CD4-positive, alpha-beta T cell treated with Interleukin-15 for 4 hours (primary cell): ENCODE results near the gene ERBB4.
"Not testable (repeated sequence)": the region's sequence is repeated elsewhere in the genome, so short reads cannot be mapped to it uniquely, and the experiment has no call there.

Experiments
- DNase-seq: peaks from one replicate; pipeline ENCODE4 v3.0.0-alpha.2; 2020; ENCODE audit warnings: low spot score

The ERBB4 gene

DNA sequence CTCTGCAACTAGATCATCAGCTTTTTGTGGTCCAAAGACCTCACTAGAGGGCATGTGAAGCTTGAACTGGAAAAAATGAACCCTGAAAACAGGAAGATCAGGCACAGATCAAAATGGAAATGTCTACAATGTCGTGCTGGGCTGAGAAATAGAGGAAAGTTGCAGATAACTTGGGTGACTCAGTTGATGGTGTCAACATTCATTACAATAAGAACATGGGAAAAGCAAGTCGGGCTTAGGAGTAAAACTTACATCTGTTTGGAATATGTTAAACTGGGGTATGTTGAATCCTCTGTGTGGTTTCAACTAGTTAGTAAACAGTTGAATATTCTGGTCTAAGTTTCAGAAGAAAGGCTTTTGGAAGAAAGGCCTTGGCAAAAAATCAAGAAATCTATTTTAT lies 940.4 kb downstream of the ERBB4 start:
- DNase-seq: no peak

DNA sequence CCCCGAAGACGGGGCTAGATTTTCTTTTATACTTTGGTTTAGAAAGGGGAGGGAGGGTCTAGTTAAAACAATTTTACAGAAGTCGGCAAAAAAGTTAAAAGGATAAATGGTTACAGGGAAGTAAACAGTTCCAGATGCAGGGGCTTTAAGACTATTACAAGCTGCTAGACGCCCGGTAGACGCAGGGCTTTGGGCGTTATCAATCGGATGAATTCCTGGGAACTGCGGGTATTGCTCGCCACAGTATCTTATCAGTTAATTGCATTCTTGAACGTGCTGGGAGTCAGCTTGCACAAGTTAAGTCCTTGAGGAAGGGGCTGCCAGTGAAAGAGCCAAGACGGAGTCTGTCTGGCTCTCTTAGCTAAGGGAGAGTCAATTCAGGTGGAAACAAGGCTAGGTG lies 946.6 kb downstream of the ERBB4 start:
- DNase-seq: not testable (repeated sequence)

DNA sequence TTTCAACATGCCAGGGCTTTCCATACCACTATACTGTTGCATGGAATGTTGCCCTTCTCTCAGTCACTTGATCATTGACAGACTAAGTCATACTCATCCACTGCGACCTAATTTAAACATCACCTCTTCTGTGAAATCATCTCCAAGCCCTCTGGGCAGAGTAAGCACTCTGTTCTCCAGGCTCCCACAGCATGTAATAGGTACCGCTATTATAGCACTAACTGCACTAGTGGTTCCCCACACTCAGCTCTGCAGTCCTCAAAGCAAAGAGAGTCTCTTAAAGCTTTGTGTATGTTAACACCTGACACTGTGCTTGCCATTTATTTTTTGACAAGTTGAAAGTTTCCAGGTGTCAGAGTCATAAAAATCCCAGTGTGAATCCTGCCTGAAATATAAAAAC lies 947.2 kb downstream of the ERBB4 start:
- DNase-seq: no peak

DNA sequence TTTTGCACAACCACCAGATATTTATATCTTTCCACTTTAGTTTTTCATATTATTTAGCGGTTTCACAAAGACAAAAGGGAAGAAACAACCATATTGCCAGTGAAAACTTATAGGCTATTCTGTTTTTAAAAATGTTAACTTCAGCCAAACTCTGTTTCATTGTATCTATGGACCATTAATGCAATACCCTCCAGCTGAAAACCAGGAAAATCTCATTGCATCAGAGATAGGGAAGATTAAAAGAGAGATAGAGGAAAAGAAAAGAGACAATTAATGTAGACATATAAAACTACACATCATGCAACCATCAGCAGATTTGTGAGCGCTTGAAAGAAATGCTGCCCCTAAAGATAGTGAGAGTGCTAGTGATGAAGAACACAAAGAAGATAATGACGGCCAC lies 970.2 kb downstream of the ERBB4 start:
- DNase-seq: no peak

DNA sequence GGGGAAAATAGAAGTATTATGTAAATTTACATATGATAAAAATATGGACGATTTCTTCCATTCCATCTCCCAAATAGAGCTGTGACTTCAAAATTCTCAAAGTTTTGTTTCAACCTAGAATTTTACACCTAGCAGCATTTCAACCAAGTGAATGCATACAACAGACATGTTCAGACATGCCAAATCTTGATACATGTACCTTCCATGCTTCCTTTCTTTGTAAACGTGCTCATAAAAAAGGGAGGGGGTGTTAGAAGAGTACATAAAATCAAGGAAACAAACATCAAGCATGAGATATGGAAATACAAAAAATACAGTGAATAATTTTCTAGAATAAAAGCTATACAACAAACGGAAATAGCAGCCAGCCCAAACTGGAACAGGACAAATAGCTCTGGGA lies 974.2 kb downstream of the ERBB4 start:
- DNase-seq: no peak

DNA sequence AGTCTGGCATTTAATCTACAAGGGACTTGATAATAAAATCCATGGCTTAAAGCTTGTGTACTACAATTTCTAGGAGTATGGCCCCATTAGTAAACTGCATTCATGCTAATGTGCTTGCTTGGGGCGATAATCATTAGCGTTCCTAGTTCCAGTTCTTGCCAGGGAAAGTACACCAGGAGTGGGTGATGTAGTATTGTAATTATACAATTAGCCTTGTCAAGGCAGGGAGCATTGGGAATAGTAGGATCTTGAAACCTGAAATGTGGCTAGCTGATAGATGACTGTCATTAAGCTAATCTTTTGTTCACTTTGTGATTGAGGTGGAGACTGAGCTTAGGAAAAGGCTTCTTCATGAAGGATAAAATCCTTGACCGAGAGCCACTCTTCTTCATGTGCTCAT lies 993.0 kb downstream of the ERBB4 start:
- no peak for DNase-seq

DNA sequence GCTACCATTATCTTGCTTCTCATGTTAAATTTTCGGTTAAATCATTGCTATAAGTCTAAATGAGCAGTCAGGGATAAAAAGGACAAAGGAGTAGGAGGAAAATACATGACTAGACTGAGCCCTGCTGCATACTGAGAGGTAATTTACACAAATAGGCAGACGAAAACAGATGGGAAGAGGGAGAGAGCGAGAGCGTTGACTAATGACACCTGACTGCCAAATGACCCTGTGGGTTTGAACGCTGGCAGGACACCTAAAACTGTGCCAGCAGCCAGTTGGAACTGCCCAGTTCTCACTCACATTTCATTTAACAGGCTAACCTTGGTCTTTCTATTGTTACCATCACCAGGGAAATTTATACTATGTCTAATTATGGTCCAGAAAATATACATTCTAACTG lies 1004.0 kb downstream of the ERBB4 start:
- DNase-seq: no peak

DNA sequence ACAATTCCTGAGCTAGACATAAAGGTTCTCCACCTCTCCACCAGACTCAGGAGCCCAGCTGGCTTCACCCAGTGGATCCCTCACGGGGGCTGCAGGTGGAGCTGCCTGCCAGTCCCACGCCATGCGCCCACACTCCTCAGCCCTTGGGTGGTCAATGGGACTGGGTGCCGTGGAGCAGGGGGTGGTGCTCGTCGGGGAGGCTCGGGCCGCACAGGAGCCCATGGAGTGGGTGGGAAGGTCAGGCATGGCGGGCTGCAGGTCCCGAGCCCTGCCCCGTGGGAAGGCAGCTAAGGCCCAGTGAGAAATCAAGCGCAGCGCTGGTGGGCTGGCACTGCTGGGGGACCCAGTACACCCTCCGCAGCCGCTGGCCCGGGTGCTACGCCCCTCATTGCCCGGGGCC lies 1014.4 kb downstream of the ERBB4 start:
- not testable (repeated sequence) for DNase-seq

DNA sequence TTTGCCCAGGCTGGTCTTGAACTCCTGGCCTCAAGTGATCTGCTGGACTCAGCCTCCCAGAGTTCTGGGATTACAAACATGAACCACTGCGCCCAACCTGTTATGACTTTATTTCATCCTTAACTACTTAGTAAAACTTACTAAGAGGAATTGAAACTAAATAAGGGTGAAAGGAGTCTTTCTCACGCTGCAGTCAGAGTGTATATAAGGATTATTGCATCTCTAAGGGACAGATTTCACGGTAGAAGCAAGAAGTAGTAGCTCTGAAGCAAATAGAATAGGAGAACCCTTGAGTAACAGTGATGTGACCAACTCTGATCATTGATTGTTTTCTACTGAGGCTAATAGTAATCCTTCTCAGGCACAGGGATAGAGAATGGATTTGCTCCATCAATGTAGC lies 1022.1 kb downstream of the ERBB4 start:
- no peak for DNase-seq

DNA sequence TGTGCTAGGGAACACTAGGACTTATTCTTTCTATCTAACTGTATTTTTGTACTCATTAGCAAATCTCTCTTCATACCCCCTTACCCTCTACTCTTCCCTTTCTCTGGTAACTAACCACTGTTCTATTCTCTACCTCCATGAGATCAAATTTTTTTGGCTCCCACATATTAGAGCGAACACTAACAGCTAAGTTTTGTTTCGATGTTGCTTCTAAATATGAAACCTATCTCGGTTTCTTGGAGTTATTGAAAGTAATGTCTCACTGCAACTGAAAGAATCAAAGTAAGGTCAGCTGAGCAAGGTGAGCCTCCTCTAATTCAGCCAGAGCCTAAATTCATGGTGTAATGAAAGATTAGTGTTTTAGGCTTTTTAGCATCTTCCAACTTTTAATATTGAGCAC lies 1024.6 kb downstream of the ERBB4 start:
- no peak for DNase-seq

DNA sequence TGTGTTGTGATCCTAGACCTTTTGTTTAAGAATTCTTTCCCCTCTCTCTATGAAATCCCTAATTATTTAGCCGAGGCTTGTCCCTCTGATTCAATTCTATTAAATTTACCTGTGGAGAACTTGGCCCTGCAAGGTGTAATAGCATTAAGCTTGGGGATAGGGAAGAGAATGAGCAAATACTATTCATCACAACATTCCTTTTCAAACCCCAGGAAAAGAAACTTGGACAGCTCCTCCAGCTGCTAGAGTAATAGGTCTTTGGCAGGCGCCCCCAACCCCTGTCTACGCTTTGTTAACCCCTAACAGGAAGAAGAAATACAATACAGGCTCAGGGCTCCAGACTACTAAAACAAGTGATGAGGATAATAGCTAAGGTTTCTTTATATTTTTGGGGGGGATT lies 1025.2 kb downstream of the ERBB4 start:
- DNase-seq: no peak

DNA sequence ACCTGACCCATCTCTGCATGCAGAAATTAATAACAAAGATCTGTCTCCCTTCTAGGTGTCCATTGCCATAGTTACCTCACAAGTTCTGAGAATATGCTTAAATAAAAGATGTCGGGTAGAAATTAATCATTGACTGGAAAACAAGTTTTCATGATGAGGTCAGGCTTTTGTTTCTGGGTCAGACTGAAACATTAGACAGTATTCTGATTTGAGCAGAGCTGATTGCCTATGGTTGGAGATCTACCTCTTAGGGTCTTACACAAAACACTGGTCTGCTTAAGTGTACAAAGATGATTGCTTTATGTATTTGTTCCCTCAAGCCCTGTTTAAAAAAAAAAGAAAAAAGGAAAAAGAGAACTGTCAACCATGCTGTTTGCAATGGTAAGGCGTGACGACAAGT lies 1025.8 kb downstream of the ERBB4 start:
- DNase-seq: no peak

DNA sequence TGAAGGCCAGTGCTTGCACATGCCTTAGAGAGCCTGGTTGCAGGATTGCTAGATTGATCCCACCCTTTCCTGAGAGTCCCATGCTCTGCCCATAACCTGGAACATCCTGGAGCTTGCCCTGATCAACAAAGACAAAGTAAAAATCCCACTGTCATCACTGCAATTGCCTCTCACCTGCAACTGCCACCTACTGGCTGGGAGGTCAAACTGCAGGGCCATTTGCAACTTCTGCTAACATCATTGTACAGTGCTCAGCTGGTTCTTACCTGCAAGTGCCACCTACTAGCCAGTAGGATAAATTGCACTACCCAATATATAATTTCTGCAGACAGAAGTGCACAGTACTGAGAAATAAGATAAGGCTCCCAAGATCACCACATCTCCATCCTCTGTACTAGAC lies 1034.7 kb downstream of the ERBB4 start:
- DNase-seq: no peak

DNA sequence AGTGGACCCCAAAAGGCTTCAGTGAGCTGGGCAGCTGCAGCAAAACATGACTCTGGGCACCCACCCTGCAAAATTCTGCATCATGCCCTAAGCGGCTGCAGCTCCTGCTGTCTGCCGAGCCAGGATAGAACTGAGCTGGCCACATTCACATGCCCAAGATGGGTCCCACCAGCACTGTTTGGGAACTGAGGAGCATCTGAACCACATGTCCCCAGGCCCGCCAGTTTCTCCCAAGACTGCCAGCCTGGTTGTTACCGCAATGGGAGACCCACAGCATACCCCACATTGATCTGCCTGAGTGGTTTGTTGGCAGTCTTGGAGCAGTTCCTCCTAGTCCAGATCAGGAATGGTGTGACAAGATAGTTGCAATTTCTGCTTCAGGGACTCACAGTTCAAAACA lies 1035.4 kb downstream of the ERBB4 start:
- DNase-seq: no peak

DNA sequence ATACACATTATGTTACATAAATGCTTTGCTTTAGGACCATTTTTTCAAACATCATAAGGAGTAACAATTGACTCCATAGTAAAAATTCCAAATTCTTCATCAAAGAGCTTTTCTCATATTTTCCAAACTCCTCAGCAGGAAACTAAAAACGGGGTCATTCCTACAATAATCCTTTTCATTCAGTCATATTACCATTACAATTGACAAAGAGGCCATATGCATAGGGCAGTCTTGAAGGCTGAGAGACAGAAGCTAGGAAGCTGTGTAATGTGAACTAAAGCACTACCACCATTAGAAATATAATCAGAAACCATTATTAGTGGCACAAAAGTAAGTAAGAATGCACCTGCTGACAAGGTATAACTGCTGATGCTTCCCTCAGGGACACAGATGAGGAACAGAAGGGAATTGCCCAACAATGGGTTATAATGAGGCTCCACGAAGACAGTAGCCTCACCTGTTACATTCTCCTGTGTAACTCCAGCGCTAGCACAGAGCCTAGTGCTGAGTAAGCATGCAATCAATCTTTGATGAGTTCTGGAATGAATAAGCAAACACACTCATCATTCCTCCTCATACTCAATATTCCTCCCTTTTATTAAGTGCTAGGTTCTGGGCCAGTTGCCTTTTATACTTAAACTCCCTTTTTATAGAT lies 1039.9 kb downstream of the ERBB4 start:
- DNase-seq: no peak

DNA sequence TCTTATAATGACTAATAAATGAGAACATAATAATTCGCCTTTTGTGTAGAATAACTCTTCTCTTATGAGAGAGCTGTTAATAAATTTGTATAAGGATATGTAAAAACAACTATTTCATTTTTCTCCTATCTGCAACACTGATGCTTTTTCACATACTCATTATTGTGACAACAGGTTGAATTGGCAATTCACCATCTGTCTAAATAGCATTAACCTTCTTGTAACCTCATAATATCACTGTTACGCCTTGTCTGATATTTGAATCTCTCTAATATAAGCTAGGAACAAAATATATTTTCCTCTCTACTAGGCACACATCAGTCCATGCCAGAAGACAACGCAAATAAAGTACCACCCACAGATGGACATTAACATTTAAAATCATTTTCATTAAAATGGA lies 1043.3 kb downstream of the ERBB4 start:
- no peak for DNase-seq

DNA sequence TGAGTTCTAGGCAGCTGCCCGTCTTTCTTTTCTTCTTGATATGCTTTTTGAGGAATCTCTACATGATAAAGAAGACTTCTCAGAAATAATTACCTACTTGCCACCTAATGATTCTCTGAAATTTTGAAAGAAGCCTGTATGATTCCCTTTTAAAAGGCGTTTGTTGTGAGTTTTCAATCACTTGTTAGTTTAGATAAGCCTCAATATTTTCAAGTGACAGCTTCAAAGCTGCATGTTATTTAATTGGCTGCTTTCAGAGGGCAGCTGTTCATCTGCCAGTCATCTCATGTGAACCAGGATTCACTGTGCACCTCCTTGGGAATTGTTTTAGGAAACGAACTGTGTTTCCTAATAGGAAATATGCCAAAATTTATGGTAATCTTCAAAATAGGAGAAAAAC lies 1044.1 kb downstream of the ERBB4 start:
- no peak for DNase-seq

DNA sequence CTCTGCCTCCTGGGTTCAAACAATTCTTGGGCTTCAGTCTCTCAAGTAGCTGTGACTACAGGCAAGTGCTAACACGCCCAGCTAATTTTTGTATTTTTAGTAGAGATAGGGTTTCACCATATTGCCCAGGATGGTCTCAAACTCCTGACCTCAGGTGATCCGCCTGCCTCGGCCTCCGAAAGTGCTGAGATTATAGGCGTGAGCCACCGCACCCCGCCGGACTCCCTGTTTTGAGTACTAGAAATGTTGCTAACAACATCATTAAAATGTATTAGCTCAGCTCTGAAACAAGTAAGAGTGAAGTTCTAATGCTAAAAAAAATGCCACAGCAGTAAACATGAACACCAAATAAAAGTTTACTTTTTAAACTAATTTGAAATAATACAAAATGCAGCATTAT lies 1044.5 kb downstream of the ERBB4 start:
- no peak for DNase-seq

DNA sequence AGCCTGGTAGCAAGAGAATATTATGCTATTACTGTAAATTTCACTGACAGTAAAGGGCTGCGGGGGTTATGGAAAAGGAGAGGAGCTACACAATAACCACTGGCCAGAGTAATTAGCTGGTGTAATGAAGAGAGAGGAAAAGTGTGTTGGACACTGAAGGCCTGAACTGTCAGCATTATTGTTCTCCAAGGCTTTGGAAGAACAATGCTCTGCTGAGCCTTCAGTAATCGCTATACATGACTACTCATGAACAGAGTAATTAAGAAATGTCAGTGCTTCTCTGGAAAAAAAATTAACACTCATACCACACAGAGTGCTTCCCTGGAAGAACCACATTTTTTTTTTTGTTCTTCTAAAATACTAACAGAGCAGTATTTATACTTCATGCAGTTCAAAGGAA lies 1050.9 kb downstream of the ERBB4 start:
- no peak for DNase-seq

DNA sequence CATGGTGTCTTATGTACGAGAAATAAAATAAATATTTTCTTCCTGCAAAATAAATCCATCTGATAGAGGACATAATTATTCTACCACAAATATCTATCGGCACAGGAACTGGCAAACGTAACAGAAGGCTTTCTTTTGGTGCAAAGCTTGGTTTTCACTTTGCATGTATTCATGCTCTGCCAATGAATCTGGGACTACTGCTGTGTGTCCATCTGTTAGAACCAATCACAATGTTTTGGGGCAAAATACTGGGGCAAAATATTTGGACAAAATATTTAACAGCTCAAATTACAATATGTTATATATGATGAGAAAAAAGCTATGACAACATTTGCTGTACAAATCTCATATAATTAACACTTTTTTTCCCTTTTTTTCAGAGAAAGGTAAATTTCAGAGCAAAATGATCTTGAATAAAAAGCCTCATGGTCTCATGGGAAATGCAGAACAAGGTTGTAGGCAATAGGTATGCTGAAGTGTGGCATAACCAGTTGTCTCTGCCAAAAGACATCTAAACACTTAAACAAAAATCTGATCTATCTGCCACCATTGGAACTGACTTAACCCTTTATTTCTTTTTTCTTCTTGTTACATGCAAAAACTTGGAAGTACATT lies 1059.0 kb downstream of the ERBB4 start:
- DNase-seq: no peak

DNA sequence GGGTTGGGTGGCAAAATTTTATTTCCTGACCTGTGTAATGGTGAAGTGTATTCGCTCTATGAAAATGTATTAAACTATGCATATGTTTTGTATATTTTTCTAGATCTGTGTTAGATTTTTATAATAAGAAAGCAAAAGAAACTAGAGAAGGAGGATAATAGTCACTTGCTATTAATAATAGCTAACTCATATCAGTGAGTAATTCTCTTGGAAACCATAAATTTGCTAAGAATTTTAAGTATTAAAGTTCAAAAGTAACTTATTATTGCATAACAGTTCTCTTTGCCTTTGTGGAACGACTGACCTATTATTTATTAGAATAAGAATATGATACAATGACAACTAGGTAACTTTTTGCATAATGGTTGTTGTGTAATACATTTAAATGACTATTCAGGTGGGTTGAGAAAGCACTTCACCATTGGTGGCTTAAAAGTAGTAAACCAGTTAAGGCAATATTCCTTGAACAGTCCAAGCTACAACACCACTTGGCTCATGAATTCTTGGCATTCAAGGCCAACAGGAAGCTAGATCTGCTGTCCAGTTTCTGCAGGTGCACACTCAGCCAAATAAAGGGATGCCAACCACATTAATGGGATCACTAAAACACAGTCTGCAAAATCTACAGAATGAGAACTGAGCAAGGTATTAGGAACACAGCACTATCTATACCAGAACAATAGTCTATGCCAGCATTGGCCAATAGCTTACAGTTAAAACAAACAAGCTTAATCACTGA lies 1060.9 kb downstream of the ERBB4 start:
- no peak for DNase-seq

DNA sequence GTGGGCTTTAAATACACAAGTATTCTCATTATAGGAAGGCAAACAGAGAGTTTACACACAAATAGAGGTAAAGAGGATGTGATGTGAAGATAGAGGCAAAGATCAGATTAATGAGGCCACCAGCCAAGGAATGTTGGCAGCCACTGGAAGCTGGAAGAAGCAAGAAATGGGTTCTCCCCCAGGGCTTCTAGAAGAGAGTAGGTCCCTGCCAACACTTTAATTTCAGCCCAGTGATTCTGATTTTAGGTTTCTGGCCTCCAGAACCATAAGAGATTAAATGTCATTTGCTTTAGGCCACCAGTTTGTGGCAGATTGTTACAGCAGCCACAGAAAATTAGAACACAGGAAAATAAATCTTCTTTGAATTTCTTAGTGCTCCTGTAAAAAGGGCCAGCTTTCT lies 1065.5 kb downstream of the ERBB4 start:
- no peak for DNase-seq

DNA sequence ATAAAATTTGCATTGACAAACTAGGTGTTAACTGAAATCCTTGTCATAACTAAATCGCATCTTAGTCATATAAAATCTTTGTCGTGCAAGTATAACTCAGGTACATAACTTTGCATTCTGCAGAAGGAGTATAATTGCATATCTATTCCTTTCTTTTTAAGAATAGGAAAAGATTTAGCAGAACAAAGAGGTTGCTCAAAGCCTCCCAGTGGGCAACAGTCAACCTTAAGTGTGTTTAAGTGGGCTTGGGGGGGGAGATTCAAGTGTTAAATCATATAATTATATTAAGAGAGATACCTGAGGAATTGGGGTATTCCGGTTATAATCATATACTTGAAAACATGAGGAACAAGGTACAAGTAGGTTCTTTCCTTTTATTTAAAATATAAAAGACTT lies 1068.9 kb downstream of the ERBB4 start:
- no peak for DNase-seq
